Chondrocyte (in vitro differentiated cells): ENCODE measurements around the gene NBEA. TPM values are rescaled to one million over a fixed set of nuclear protein-coding genes. Genes with fewer than 3 reads are reported as not detected.
"Not testable (repeated sequence)": the region's sequence is repeated elsewhere in the genome, so short reads cannot be mapped to it uniquely, and the experiment has no call there.

Source experiments
- DNase-seq: peaks from one replicate; pipeline ENCODE4 v3.0.0; 2021; ENCODE audit warnings: mixed read lengths, low spot score
- H3K27ac Mint-ChIP-seq: one replicate; pipeline ENCODE4 v1.8.0; 2021; ENCODE audit warnings: mild to moderate bottlenecking, moderate library complexity, mixed read lengths; ENCODE audit not compliant: unreplicated experiment
- H3K27me3 Mint-ChIP-seq: 2 replicates; pipeline ENCODE4 v1.8.0; 2021; ENCODE audit warnings: low read depth, mixed read lengths
- H3K36me3 Mint-ChIP-seq: 2 replicates; pipeline ENCODE4 v1.8.0; 2021; ENCODE audit warnings: low read depth, mixed read lengths
- H3K4me1 Mint-ChIP-seq: 2 replicates; pipeline ENCODE4 v1.8.0; 2021; ENCODE audit warnings: low read depth, mild to moderate bottlenecking, mixed read lengths
- H3K4me3 Mint-ChIP-seq: one replicate; pipeline ENCODE4 v1.8.0; 2021; ENCODE audit warnings: mild to moderate bottlenecking, moderate library complexity, mixed read lengths; ENCODE audit not compliant: unreplicated experiment
- H3K9me3 Mint-ChIP-seq: 2 replicates; pipeline ENCODE4 v1.8.0; 2021; ENCODE audit warnings: low read depth, mixed read lengths
- CTCF ChIP-seq: fragments of 200-600 bp; sonication (generic); IDR thresholded peaks from 2 replicates; pipeline ENCODE4 v1.5.0; 2021; ENCODE audit warnings: antibody characterized with exemption, mild to moderate bottlenecking, moderate library complexity
- total RNA-seq: library from RNA; stranded (reverse); gene quantifications from 3 replicates; pipeline ENCODE4 v1.2.1, GENCODE V29; 2021

The NBEA gene
- total RNA-seq, 1 donor from 2014 or later = 4.9 TPM

GRCh38 chr13:34901572-34901971 lies 40.5 kb upstream of the NBEA start:
- H3K9me3 Mint-ChIP-seq = no peaks in the 10 kb centered on the region
- no peak for TF ChIP-seq CTCF
- no peak for DNase-seq
- no peak overlapping the region for H3K4me3 Mint-ChIP-seq
- no peaks in the 10 kb centered on the region for H3K4me1 Mint-ChIP-seq
- no peak overlapping the region for H3K27ac Mint-ChIP-seq
- H3K27me3 Mint-ChIP-seq = peaks cover 17% of the 10 kb centered on the region
- no peaks in the 10 kb centered on the region for H3K36me3 Mint-ChIP-seq

- Mint-ChIP-seq H3K27me3 (peaks cover 24% of the 10 kb centered on the region), H3K27ac (no peak overlapping the region), H3K4me1 (no peaks in the 10 kb centered on the region), H3K9me3 (no peaks in the 10 kb centered on the region), H3K4me3 (no peak overlapping the region), H3K36me3 (no peaks in the 10 kb centered on the region)
- no peak for DNase-seq
- no peak for TF ChIP-seq CTCF
Observed at GRCh38 chr13:34911159-34911558, 30.9 kb upstream of the NBEA start.

GRCh38 chr13:34913040-34913439 lies 29.0 kb upstream of the NBEA start:
- TF ChIP-seq CTCF = no peak
- DNase-seq = no peak
- H3K4me3 Mint-ChIP-seq = no peak overlapping the region
- peaks cover 21% of the 10 kb centered on the region for H3K27me3 Mint-ChIP-seq
- no peaks in the 10 kb centered on the region for H3K9me3 Mint-ChIP-seq
- H3K4me1 Mint-ChIP-seq = no peaks in the 10 kb centered on the region
- H3K36me3 Mint-ChIP-seq = no peaks in the 10 kb centered on the region
- H3K27ac Mint-ChIP-seq = no peak overlapping the region

GRCh38 chr13:34914416-34914815 lies 27.7 kb upstream of the NBEA start:
- no peaks in the 10 kb centered on the region for H3K4me1 Mint-ChIP-seq

GRCh38 chr13:34926508-34926907 lies 15.6 kb upstream of the NBEA start:
- Mint-ChIP-seq H3K9me3 (no peaks in the 10 kb centered on the region), H3K27me3 (peaks cover 12% of the 10 kb centered on the region), H3K36me3 (no peaks in the 10 kb centered on the region), H3K27ac (no peak overlapping the region), H3K4me3 (no peak overlapping the region), H3K4me1 (no peaks in the 10 kb centered on the region)
- no peak for DNase-seq
- TF ChIP-seq CTCF = no peak

More at GRCh38 chr13:34914416-34914815, 27.7 kb upstream of the NBEA start:
- no peak for TF ChIP-seq CTCF
- Mint-ChIP-seq H3K9me3 (no peaks in the 10 kb centered on the region), H3K36me3 (no peaks in the 10 kb centered on the region), H3K27ac (no peak overlapping the region), H3K4me3 (no peak overlapping the region), H3K27me3 (peaks cover 25% of the 10 kb centered on the region)
- no peak for DNase-seq

- H3K27ac Mint-ChIP-seq, H3K36me3 Mint-ChIP-seq, H3K4me1 Mint-ChIP-seq, H3K9me3 Mint-ChIP-seq, H3K4me3 Mint-ChIP-seq, DNase-seq: not testable (repeated sequence)
- H3K27me3 Mint-ChIP-seq = peaks cover 10% of the 10 kb centered on the region
Observed at GRCh38 chr13:34928676-34929075, 13.4 kb upstream of the NBEA start.
